ENCODE results near the gene VWA2.

VWA2 gene

DNA sequence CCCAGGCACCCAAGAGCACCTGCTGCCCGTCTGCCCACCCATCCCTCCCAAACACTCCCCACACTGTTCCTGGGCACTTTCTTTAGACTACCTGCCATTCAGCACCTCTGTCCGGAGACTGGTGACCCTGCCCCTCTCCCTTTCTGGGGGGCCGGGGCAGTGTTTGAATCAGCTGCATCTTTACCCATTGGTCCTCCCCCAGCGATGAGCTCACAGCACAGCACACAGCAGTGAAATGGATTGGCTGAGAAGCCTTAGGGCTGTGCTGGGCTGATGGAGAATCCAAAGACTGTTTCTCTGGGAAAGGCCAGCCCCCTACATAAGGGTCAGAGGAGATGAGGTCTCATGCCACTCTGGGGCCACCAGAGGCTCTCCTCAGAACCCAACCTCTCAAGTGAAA, 40.2 kb downstream of the VWA2 start:
- no peaks in the 10 kb centered on the region for H3K4me1 ChIP-seq (ENCODE audit: control insufficient read depth, insufficient read depth, low read length)
- no peak overlapping the region for H3K9ac ChIP-seq (ENCODE audit: low read depth, low read length)
- H3K36me3 ChIP-seq (ENCODE audit: control insufficient read depth, insufficient read depth, low read length): no peaks in the 10 kb centered on the region
- no peaks in the 10 kb centered on the region for H3K9me3 ChIP-seq (ENCODE audit: control insufficient read depth, insufficient read depth, low read length)
- H3K27me3 ChIP-seq (ENCODE audit: control insufficient read depth, insufficient read depth, low read length): no peaks in the 10 kb centered on the region
- no peak overlapping the region for H3K4me3 ChIP-seq (ENCODE audit: low read depth, low read length)

DNA sequence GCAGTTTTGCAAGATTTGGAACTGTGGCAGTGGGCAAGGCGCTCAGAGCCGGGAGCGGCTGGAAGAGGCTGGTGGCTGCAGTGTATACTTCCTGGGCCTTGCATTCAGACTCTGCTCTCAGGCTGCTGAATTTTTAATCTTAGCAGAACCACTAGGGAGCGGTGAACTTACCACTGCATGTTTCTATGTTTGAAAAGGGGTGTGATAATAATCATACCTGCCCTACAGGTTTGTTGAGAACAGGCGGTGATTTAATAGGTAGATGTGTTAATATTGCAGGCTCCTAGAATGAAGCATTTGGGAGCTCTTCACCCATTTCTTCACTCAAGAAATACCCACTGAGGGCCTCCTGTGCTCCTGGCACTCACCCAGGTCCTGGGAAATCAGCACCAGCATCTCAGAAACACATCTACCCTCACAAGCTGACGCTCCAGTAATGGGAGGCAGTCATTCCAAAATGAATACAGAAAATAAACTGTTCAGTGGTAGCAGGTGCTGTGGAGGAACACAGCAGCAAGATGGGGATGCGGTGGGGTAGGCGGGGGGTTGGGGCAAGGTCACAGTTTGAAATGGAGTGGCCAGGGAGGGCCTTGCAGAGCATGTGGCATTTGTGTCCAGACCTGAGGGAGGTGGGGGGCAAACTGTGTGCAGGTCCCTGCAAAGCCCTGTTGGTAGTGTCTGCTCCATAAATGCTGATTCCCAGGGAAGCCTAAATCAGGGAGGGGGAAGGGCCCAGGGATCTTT, 41.0 kb downstream of the VWA2 start:
- no peaks in the 10 kb centered on the region for H3K4me1 ChIP-seq (ENCODE audit: control insufficient read depth, insufficient read depth, low read length)
- H3K4me3 ChIP-seq (ENCODE audit: low read depth, low read length): no peak overlapping the region
- no peaks in the 10 kb centered on the region for H3K36me3 ChIP-seq (ENCODE audit: control insufficient read depth, insufficient read depth, low read length)
- no peaks in the 10 kb centered on the region for H3K27me3 ChIP-seq (ENCODE audit: control insufficient read depth, insufficient read depth, low read length)
- H3K9ac ChIP-seq (ENCODE audit: low read depth, low read length): no peak overlapping the region
- H3K9me3 ChIP-seq (ENCODE audit: control insufficient read depth, insufficient read depth, low read length): no peaks in the 10 kb centered on the region

DNA sequence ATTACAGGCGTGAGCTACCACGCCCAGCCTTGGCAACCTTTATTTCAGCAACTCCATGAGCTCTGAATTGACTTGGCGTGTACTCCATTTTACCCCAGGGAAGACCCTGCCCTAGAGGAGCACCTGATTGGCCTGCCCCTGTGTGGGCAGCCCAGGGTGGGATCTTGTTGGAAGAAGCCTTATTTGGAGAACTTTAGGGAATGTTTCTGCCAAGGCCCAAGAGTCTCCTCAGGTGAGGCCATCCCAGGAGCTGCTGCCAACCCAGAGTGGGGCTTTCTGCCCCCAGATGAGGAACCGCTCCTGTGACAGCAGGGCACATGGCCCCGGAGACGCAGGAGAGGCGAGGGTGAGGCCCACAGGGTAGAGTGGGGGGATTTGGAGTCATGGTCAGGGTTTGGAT, 42.0 kb downstream of the VWA2 start:
- Histone ChIP-seq H3K36me3 (ENCODE audit: control insufficient read depth, insufficient read depth, low read length) (no peaks in the 10 kb centered on the region), H3K4me3 (ENCODE audit: low read depth, low read length) (no peak overlapping the region), H3K4me1 (ENCODE audit: control insufficient read depth, insufficient read depth, low read length) (no peaks in the 10 kb centered on the region), H3K9ac (ENCODE audit: low read depth, low read length) (no peak overlapping the region), H3K9me3 (ENCODE audit: control insufficient read depth, insufficient read depth, low read length) (no peaks in the 10 kb centered on the region), H3K27me3 (ENCODE audit: control insufficient read depth, insufficient read depth, low read length) (no peaks in the 10 kb centered on the region)

DNA sequence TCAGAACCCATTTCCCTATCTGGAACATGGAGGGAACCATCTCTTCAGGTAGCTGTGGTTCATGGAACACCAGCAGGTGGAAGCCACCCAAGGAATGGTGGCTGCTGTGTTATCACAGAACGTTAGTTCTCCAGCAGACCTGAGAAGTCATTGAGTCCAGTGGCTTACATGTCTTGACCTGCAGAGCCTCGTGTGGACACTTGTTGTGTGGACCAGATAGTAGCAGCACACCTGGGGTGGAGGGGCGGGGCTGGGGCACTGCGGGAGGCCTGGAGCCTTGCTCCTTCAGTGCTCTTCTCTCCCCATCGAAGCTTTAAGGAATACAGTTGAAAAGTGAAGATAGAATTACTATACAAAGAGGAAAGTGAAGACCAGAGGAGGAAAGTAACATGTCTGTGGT, 42.4 kb downstream of the VWA2 start:
- Histone ChIP-seq H3K4me1 (ENCODE audit: control insufficient read depth, insufficient read depth, low read length) (no peaks in the 10 kb centered on the region), H3K27me3 (ENCODE audit: control insufficient read depth, insufficient read depth, low read length) (no peaks in the 10 kb centered on the region), H3K36me3 (ENCODE audit: control insufficient read depth, insufficient read depth, low read length) (no peaks in the 10 kb centered on the region), H3K4me3 (ENCODE audit: low read depth, low read length) (no peak overlapping the region), H3K9me3 (ENCODE audit: control insufficient read depth, insufficient read depth, low read length) (no peaks in the 10 kb centered on the region), H3K9ac (ENCODE audit: low read depth, low read length) (no peak overlapping the region)

DNA sequence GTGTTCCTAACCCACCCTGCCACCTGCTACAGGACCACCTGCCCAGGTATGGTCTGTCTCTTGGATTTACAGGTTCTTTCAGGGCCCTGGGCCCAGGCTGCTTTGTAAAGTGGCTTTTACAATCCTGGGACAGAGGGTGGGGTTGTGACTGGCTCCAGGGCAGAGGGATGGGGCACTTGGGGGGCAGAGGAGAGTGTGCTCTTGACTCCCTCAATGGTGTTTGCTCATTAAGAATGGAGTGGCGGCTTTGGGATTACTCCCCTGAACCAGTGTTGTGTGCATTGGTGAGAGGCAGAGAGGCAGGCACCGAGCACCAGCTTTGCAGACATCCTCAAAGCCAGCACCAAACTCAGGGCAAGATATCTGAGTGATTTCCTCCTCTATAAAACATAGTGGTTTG, 43.5 kb downstream of the VWA2 start:
- Histone ChIP-seq H3K36me3 (ENCODE audit: control insufficient read depth, insufficient read depth, low read length) (no peaks in the 10 kb centered on the region), H3K9ac (ENCODE audit: low read depth, low read length) (no peak overlapping the region), H3K9me3 (ENCODE audit: control insufficient read depth, insufficient read depth, low read length) (no peaks in the 10 kb centered on the region)

DNA sequence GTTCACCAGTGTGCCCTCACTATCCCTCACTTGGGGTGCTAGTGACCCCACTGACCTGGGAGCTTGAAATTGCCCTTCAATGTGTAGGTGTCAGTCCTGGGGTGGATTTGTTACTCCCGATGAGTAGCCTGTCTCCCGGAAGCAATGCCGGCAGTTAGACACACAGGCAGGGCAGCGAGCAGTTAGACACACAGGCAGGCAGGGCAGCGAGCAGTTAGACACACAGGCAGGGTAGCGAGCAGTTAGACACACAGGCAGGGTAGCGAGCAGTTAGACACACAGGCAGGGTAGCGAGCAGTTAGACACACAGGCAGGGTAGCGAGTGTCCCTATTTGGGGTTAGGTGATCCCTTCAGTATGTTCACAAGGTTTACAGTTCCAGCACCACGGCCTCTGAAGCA, 44.0 kb downstream of the VWA2 start:
- Histone ChIP-seq H3K36me3 (ENCODE audit: control insufficient read depth, insufficient read depth, low read length) (no peaks in the 10 kb centered on the region), H3K27me3 (ENCODE audit: control insufficient read depth, insufficient read depth, low read length) (no peaks in the 10 kb centered on the region)

More for the DNA sequence above, 43.5 kb downstream of the VWA2 start:
- Histone ChIP-seq H3K27me3 (ENCODE audit: control insufficient read depth, insufficient read depth, low read length) (no peaks in the 10 kb centered on the region), H3K4me1 (ENCODE audit: control insufficient read depth, insufficient read depth, low read length) (no peaks in the 10 kb centered on the region), H3K4me3 (ENCODE audit: low read depth, low read length) (no peak overlapping the region)

DNA sequence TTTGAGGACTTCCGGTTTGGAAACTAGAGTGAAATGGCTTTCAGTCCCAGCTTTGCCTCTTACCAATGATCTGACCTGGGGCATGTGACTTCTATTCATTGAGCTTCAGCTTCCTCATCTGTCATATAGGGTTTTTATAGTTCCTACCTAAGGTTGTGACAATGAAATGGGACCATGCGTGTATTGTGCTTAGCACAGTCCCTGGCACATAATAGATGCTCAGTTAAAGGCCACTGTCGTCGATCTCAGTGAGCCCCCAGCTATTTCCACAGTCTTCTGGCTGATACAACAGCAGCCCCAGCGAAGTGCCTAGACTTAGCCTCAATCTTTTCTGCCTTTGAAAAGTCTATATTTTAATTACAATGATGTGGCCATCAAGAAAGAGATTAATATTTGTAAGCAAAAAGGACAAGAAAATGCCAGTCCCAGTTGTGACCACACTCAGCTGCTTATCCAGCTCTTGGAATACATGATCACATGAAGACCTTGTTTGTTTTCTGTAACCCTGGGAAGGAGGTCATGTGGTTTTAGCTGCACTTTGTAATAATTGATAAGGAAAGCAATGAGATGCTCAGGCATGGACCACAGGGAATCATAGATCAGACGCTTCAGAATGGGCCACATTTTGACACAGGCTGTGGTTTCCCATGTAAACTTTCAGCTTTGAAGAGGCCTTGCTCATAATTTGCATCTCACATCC, 44.6 kb downstream of the VWA2 start:
- Histone ChIP-seq H3K9me3 (ENCODE audit: control insufficient read depth, insufficient read depth, low read length) (no peaks in the 10 kb centered on the region), H3K27me3 (ENCODE audit: control insufficient read depth, insufficient read depth, low read length) (no peaks in the 10 kb centered on the region), H3K9ac (ENCODE audit: low read depth, low read length) (no peak overlapping the region), H3K36me3 (ENCODE audit: control insufficient read depth, insufficient read depth, low read length) (no peaks in the 10 kb centered on the region), H3K4me3 (ENCODE audit: low read depth, low read length) (no peak overlapping the region), H3K4me1 (ENCODE audit: control insufficient read depth, insufficient read depth, low read length) (no peaks in the 10 kb centered on the region)

More for the DNA sequence above, 44.0 kb downstream of the VWA2 start:
- Histone ChIP-seq H3K9ac (ENCODE audit: low read depth, low read length) (no peak overlapping the region), H3K4me3 (ENCODE audit: low read depth, low read length) (no peak overlapping the region), H3K9me3 (ENCODE audit: control insufficient read depth, insufficient read depth, low read length) (no peaks in the 10 kb centered on the region), H3K4me1 (ENCODE audit: control insufficient read depth, insufficient read depth, low read length) (no peaks in the 10 kb centered on the region)

DNA sequence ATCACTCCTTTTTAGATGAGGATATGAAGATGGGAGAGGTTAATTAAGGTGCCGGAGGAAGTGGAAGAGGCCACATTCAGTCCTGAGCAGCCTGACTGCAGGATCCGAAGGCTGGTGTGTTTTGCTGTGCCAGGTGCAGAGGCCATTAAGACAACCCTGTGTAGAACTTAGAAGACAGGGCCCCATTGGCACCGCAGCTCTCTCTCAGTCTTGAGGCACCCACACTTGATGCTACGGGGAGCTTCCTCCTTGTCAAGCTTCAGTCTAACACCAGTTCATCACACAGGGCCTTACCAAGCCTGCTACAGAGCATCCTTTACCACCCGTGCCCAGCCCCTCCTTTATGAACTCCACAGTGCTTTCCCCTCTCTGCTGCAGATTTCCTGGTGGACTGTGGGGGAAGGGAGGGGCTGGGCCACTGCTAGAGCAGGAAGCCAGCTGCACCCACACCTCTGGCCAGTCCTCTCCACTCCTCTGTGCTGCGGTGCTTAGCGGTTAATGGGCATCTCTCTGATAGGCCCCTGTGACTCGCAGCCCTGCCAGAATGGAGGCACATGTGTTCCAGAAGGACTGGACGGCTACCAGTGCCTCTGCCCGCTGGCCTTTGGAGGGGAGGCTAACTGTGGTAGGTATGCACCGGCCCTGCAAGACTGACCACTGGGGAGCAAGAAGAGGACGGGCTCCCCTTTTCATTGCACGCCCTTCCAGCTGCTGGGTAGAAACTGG, 45.5 kb downstream of the VWA2 start:
- Histone ChIP-seq H3K4me3 (ENCODE audit: low read depth, low read length) (no peak overlapping the region), H3K36me3 (ENCODE audit: control insufficient read depth, insufficient read depth, low read length) (no peaks in the 10 kb centered on the region), H3K4me1 (ENCODE audit: control insufficient read depth, insufficient read depth, low read length) (no peaks in the 10 kb centered on the region), H3K27me3 (ENCODE audit: control insufficient read depth, insufficient read depth, low read length) (no peaks in the 10 kb centered on the region), H3K9me3 (ENCODE audit: control insufficient read depth, insufficient read depth, low read length) (no peaks in the 10 kb centered on the region), H3K9ac (ENCODE audit: low read depth, low read length) (no peak overlapping the region)

DNA sequence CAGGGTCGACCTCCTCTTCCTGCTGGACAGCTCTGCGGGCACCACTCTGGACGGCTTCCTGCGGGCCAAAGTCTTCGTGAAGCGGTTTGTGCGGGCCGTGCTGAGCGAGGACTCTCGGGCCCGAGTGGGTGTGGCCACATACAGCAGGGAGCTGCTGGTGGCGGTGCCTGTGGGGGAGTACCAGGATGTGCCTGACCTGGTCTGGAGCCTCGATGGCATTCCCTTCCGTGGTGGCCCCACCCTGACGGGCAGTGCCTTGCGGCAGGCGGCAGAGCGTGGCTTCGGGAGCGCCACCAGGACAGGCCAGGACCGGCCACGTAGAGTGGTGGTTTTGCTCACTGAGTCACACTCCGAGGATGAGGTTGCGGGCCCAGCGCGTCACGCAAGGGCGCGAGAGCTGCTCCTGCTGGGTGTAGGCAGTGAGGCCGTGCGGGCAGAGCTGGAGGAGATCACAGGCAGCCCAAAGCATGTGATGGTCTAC, 46.9 kb downstream of the VWA2 start:
- no peak overlapping the region for H3K4me3 ChIP-seq (ENCODE audit: low read depth, low read length)
- no peaks in the 10 kb centered on the region for H3K4me1 ChIP-seq (ENCODE audit: control insufficient read depth, insufficient read depth, low read length)
- no peaks in the 10 kb centered on the region for H3K9me3 ChIP-seq (ENCODE audit: control insufficient read depth, insufficient read depth, low read length)
- H3K36me3 ChIP-seq (ENCODE audit: control insufficient read depth, insufficient read depth, low read length): no peaks in the 10 kb centered on the region
- H3K27me3 ChIP-seq (ENCODE audit: control insufficient read depth, insufficient read depth, low read length): no peaks in the 10 kb centered on the region
- no peak overlapping the region for H3K9ac ChIP-seq (ENCODE audit: low read depth, low read length)

DNA sequence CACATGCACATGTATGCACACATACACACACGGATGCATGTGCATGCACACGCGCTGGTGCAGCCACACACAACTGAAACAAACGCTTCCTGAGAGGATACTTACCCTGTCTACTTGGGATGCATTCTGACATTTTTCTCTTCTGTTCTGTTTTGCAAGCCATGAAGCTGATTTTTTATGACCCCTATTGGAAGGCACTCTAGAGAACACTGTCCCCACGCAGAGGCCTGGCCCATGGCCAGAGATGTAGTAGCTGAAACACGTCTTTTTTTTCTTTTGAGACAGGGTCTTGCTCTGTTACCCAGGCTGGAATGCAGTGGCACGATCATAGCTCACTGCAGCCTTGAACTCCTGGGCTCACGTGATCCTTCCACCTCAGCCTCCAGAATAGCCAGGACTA, 47.9 kb downstream of the VWA2 start:
- Histone ChIP-seq H3K4me3 (ENCODE audit: low read depth, low read length) (no peak overlapping the region), H3K36me3 (ENCODE audit: control insufficient read depth, insufficient read depth, low read length) (no peaks in the 10 kb centered on the region), H3K4me1 (ENCODE audit: control insufficient read depth, insufficient read depth, low read length) (no peaks in the 10 kb centered on the region), H3K27me3 (ENCODE audit: control insufficient read depth, insufficient read depth, low read length) (no peaks in the 10 kb centered on the region), H3K9me3 (ENCODE audit: control insufficient read depth, insufficient read depth, low read length) (no peaks in the 10 kb centered on the region), H3K9ac (ENCODE audit: low read depth, low read length) (no peak overlapping the region)

DNA sequence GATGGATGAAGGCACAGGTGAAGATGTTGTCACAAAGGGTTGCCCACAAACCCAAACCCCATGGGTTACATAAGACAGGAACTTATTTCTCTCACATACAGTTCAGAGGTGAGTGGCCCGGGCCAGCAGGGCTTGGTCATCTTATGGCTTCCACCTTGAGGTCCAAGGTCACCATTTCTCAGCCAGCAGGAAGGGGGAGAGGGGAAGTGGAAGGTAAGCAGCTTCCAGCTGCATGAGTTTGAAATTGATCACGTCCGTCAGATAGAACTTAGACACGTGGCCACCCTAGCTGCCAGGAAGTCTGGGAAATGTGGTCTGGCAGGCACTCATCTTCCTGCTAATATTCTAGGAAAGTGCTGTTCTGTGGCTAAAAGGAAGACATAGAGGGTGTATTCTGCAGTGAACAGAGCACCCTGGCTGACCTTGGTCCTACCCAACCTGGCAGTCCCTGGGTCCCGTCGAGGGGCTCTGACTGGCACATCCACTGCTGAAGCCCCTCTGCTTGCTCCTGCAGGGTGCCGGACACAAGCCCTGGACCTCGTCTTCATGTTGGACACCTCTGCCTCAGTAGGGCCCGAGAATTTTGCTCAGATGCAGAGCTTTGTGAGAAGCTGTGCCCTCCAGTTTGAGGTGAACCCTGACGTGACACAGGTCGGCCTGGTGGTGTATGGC, 49.5 kb downstream of the VWA2 start:
- Histone ChIP-seq H3K27me3 (ENCODE audit: control insufficient read depth, insufficient read depth, low read length) (no peaks in the 10 kb centered on the region), H3K4me3 (ENCODE audit: low read depth, low read length) (no peak overlapping the region), H3K9ac (ENCODE audit: low read depth, low read length) (no peak overlapping the region), H3K36me3 (ENCODE audit: control insufficient read depth, insufficient read depth, low read length) (no peaks in the 10 kb centered on the region), H3K9me3 (ENCODE audit: control insufficient read depth, insufficient read depth, low read length) (no peaks in the 10 kb centered on the region), H3K4me1 (ENCODE audit: control insufficient read depth, insufficient read depth, low read length) (no peaks in the 10 kb centered on the region)

Measured in iPS-15b (cell line).